ENCODE measurements around the gene MYO1A. TPM values are rescaled to one million over a fixed set of nuclear protein-coding genes. Genes with fewer than 3 reads are reported as not detected.

Gene MYO1A
- polyA plus RNA-seq, 1 donor from 2014 or later = not detected

GRCh38 chr12:57096748-57097553, 47.0 kb upstream of the MYO1A start:
- Histone ChIP-seq H3K9me2 (ENCODE audit: insufficient read depth, low read length) (no peaks in the 10 kb centered on the region), H3K27me3 (ENCODE audit: insufficient read depth, low read depth, low read length) (no peaks in the 10 kb centered on the region), H3K27ac (ENCODE audit: low read length) (no peak overlapping the region), H4K20me1 (ENCODE audit: insufficient read depth) (no peaks in the 10 kb centered on the region), H3K4me3 (ENCODE audit: low read length) (no peak overlapping the region), H3K4me2 (ENCODE audit: low read length) (no peak overlapping the region), H3F3A (ENCODE audit: insufficient read depth, low read length, poor library complexity, severe bottlenecking) (no peaks in the 10 kb centered on the region), H3K79me2 (replicated peaks; ENCODE audit: insufficient read depth, low read length) (no peaks in the 10 kb centered on the region), H3K9ac (ENCODE audit: low read length) (no peak overlapping the region), H3K36me3 (ENCODE audit: insufficient read depth, low read length) (no peaks in the 10 kb centered on the region), H3K9me3 (ENCODE audit: low read length) (no peaks in the 10 kb centered on the region), H2AFZ (ENCODE audit: low read depth, low read length) (no peak overlapping the region)
- TF ChIP-seq REST (IDR thresholded peaks at IDR 0.05; ENCODE audit: borderline replicate concordance) (no peak), EP300 (conservative IDR thresholded peaks at IDR 0.05; ENCODE audit: poor library complexity, severe bottlenecking) (no peak), RAD21 (conservative IDR thresholded peaks at IDR 0.05) (no peak), CTCF (IDR thresholded peaks at IDR 0.05; ENCODE audit: poor library complexity, severe bottlenecking) (no peak), MXI1 (conservative IDR thresholded peaks at IDR 0.05; ENCODE audit: poor library complexity, severe bottlenecking) (no peak), POLR2AphosphoS5 (IDR thresholded peaks at IDR 0.05) (no peak)

GRCh38 chr12:57096099-57096572, 46.2 kb upstream of the MYO1A start:
- Histone ChIP-seq H3K9ac (ENCODE audit: low read length) (no peak overlapping the region), H3F3A (ENCODE audit: insufficient read depth, low read length, poor library complexity, severe bottlenecking) (no peaks in the 10 kb centered on the region), H2AFZ (ENCODE audit: low read depth, low read length) (no peak overlapping the region), H3K4me2 (ENCODE audit: low read length) (no peak overlapping the region), H3K9me3 (ENCODE audit: low read length) (no peaks in the 10 kb centered on the region), H4K20me1 (ENCODE audit: insufficient read depth) (no peaks in the 10 kb centered on the region), H3K27me3 (ENCODE audit: insufficient read depth, low read depth, low read length) (no peaks in the 10 kb centered on the region), H3K27ac (ENCODE audit: low read length) (no peak overlapping the region), H3K4me3 (ENCODE audit: low read length) (no peak overlapping the region), H3K79me2 (replicated peaks; ENCODE audit: insufficient read depth, low read length) (peaks cover 6% of the 10 kb centered on the region), H3K9me2 (ENCODE audit: insufficient read depth, low read length) (no peaks in the 10 kb centered on the region), H3K36me3 (ENCODE audit: insufficient read depth, low read length) (no peaks in the 10 kb centered on the region)
- TF ChIP-seq TAF1 (IDR thresholded peaks at IDR 0.05; ENCODE audit: low read depth) = no peak
- no peak for TF ChIP-seq POLR2AphosphoS5 (IDR thresholded peaks at IDR 0.05)
- TF ChIP-seq RAD21 (conservative IDR thresholded peaks at IDR 0.05) = no peak
- no peak for TF ChIP-seq CTCF (IDR thresholded peaks at IDR 0.05; ENCODE audit: poor library complexity, severe bottlenecking)
- no peak for TF ChIP-seq EP300 (conservative IDR thresholded peaks at IDR 0.05; ENCODE audit: poor library complexity, severe bottlenecking)
- no peak for TF ChIP-seq MXI1 (conservative IDR thresholded peaks at IDR 0.05; ENCODE audit: poor library complexity, severe bottlenecking)
- no peak for TF ChIP-seq REST (IDR thresholded peaks at IDR 0.05; ENCODE audit: borderline replicate concordance)
- TF ChIP-seq EZH2 (IDR thresholded peaks at IDR 0.05; ENCODE audit: borderline replicate concordance, insufficient read depth, low read length, poor library complexity, severe bottlenecking) = no peak
- TF ChIP-seq SMC3 (conservative IDR thresholded peaks at IDR 0.05; ENCODE audit: poor library complexity) = no peak
